SK-N-SH (cell line): ENCODE results near the gene MED29.

Experiments used
- CHD2 ChIP-seq: fragments of 150-350 bp; IDR thresholded peaks from 2 replicates; pipeline ENCODE4 v1.6.1; 2018; ENCODE audit warnings: low read length; ENCODE audit not compliant: partially characterized antibody
- CTCF ChIP-seq: fragments of 200-600 bp; sonication (generic); IDR thresholded peaks from 2 replicates; pipeline ENCODE4 v1.6.1; 2017; ENCODE audit warnings: antibody characterized with exemption, mild to moderate bottlenecking, moderate library complexity
- EP300 ChIP-seq, 2 experiments: IDR thresholded peaks; 2 replicates each; pipeline versions ENCODE4 v1.4.0 to v1.6.1; 2012; ENCODE audit warnings: borderline replicate concordance in 1 of 2, low read depth in 1 of 2, low read length in 1 of 2
- FOXM1 ChIP-seq: IDR thresholded peaks from 2 replicates; pipeline ENCODE4 v1.4.0; 2012; ENCODE audit warnings: low read depth, mild to moderate bottlenecking
- MAX ChIP-seq: IDR thresholded peaks from 2 replicates; pipeline ENCODE4 v1.4.0; 2012; ENCODE audit warnings: low read depth
- POLR2AphosphoS5 ChIP-seq: IDR thresholded peaks from 2 replicates; pipeline ENCODE4 v1.6.1; 2012; ENCODE audit warnings: low read depth, low read length
- REST ChIP-seq: IDR thresholded peaks from 2 replicates; pipeline ENCODE4 v1.6.1; 2012; ENCODE audit warnings: mild to moderate bottlenecking, low read depth, low read length, moderate library complexity
- SIN3A ChIP-seq: IDR thresholded peaks from 2 replicates; pipeline ENCODE4 v1.6.1; 2012; ENCODE audit warnings: low read depth, mild to moderate bottlenecking, low read length, moderate library complexity, borderline replicate concordance
- TCF12 ChIP-seq: IDR thresholded peaks from 2 replicates; pipeline ENCODE4 v1.4.0; 2012

GRCh38 chr19:39380521-39381502, 10.4 kb upstream of the MED29 start:
- TF ChIP-seq CTCF (no peak), EP300 (IDR thresholded peaks at IDR 0.05; ENCODE audit: borderline replicate concordance in 1 of 2, low read depth in 1 of 2, low read length in 1 of 2) (no peak), SIN3A (no peak), REST (no peak), FOXM1 (no peak), POLR2AphosphoS5 (no peak), MAX (no peak), CHD2 (no peak), TCF12 (no peak)
